ENCODE results near the gene DENND2C.

The DENND2C gene

DNA sequence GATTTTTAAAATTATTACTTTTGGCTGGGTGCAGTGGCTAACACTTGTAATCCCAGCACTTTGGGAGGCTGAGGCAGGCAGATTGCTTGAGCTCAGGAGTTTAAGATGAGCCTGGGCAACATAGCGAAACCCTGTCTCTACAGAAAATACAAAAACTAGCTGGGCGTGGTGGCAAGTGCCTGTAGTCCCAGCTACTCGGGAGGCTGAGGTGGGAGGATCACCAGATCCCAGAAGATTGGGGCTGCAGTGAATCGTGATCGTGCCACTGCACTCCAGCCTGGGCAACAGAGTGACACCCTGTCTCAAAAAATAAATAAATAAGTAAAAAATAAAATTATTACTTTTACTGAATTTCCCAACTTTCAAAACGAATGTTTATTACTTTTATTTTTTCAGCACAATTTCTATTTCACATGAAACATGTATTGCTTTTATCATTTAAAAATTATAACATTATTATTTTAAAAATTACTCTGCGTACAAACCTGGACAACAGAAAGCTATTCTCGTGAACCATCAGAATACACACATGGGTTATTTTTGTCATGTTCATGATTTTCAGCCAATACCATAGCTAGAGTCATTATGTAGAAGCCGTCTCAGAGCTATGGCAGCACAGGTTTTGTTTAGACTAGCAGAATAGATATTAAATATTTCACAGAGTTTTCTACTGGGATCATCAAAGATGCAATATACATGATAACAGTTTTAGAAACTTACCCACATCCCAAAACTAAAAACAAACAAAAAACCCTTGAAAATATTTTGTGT lies 24.9 kb upstream of the DENND2C start:
- Mint-ChIP-seq H3K4me3 (no peak overlapping the region), H3K36me3 (ENCODE audit: low read depth) (no peaks in the 10 kb centered on the region), H3K27me3 (peaks cover 17% of the 10 kb centered on the region), H3K4me1 (ENCODE audit: low read depth) (no peaks in the 10 kb centered on the region), H3K27ac (no peak overlapping the region), H3K9me3 (no peaks in the 10 kb centered on the region)

DNA sequence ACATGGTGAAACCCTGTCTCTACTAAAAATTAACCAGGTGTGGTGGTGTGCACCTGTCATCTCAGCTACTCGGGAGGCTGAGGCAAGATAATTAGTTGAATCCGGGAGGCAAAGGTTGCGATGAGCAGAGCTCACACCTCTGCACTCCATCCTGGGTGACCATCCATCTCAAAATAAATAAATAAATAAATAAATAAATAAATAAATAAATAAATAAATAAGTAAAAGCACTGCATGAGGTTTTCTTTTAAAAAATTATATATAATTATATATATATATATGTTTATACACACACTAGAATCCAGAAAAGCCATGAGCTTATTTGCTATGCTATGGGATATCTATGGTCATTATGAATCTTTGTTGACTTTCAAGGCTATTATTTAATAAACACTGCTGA lies 23.1 kb upstream of the DENND2C start:
- Mint-ChIP-seq H3K4me3 (no peak overlapping the region), H3K4me1 (ENCODE audit: low read depth) (no peaks in the 10 kb centered on the region), H3K36me3 (ENCODE audit: low read depth) (no peaks in the 10 kb centered on the region), H3K9me3 (no peaks in the 10 kb centered on the region), H3K27ac (no peak overlapping the region), H3K27me3 (peaks cover 28% of the 10 kb centered on the region)

DNA sequence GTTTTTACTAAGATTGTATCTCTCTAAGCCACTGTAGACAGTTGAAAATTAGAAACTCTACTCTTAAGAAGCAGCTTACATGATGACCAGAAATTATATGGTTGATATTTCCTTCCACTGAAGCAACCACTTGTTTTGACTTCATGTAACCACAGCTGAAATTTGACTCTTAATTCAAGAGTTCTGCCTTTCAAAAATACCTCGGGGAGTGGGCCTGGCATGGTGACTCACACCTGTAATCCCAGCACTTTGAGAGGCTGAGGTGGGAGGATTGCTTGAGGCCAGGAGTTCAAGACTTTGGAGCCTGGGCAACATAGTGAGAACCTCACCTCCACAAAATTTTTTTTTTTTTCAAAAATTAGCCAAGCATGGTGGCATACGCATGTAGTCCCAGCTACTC lies 21.2 kb upstream of the DENND2C start:
- no peak overlapping the region for H3K4me3 Mint-ChIP-seq
- H3K9me3 Mint-ChIP-seq, result no peaks in the 10 kb centered on the region
- H3K27me3 Mint-ChIP-seq, result peaks cover 36% of the 10 kb centered on the region
- H3K36me3 Mint-ChIP-seq (ENCODE audit: low read depth), result no peaks in the 10 kb centered on the region
- no peaks in the 10 kb centered on the region for H3K4me1 Mint-ChIP-seq (ENCODE audit: low read depth)
- no peak overlapping the region for H3K27ac Mint-ChIP-seq

DNA sequence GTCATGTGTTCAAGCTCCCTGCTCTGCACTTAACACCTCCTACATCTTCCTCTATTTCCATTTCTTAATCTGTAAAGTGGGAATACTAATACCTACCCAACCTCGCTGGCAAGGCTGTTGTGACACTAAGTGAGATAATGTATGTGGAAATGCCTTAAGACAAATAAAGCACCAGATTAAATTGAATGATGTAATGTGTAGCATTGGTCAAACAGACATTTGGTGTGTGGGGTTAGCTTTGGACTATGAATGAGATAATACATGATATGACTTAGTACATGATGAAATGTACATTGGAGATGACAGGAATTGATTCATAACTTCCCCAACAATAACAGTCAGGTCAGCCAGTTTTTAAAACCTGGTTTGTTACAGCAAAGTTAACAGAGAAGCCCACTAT lies 20.3 kb upstream of the DENND2C start:
- no peak overlapping the region for H3K27ac Mint-ChIP-seq

DNA sequence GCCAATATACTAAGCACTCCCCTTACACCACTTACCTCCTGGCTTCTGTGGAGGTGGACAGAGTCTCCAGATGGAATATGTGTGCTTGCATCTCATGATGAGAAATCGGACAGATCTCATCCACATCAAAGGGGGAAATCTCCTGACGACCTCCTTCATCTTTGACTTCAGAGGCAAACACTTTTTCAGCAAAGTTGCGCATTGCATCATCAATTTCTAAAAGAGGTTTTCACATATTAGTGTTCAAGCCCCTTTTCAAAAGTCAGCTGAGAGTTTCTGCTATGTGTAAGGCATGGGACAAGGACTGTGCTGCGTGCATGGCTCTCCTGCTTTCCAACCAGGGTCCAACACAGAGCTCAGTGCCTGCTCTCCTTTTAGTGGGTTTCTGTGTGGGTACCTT lies 18.7 kb upstream of the DENND2C start:
- Mint-ChIP-seq H3K4me3 (no peak overlapping the region), H3K27ac (no peak overlapping the region), H3K9me3 (no peaks in the 10 kb centered on the region), H3K27me3 (peaks cover 45% of the 10 kb centered on the region), H3K4me1 (ENCODE audit: low read depth) (no peaks in the 10 kb centered on the region), H3K36me3 (ENCODE audit: low read depth) (no peaks in the 10 kb centered on the region)

More for the DNA sequence above, 20.3 kb upstream of the DENND2C start:
- no peaks in the 10 kb centered on the region for H3K4me1 Mint-ChIP-seq (ENCODE audit: low read depth)
- peaks cover 42% of the 10 kb centered on the region for H3K27me3 Mint-ChIP-seq
- no peak overlapping the region for H3K4me3 Mint-ChIP-seq
- no peaks in the 10 kb centered on the region for H3K9me3 Mint-ChIP-seq
- no peaks in the 10 kb centered on the region for H3K36me3 Mint-ChIP-seq (ENCODE audit: low read depth)

DNA sequence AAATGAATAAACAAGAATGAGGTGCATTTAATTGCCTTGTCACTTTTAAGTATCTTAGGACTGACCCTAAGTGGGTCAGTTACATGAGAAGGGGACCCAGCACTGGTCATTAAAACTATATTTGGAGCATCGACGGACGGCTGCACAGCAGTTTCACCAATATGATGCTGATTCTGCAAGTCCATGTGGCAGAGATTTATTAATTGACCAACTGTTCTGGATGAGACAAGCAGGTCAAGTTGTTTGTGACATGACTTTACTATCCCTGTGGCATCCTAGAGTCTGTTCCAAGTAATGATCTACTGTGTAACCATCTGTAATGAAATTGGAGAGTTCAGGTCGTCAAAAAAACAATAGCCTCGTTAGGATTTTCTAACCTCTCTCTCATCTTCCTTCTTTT lies 16.0 kb upstream of the DENND2C start:
- Mint-ChIP-seq H3K4me3 (no peak overlapping the region), H3K36me3 (ENCODE audit: low read depth) (no peaks in the 10 kb centered on the region), H3K27ac (no peak overlapping the region), H3K9me3 (no peaks in the 10 kb centered on the region), H3K4me1 (ENCODE audit: low read depth) (no peaks in the 10 kb centered on the region), H3K27me3 (peaks cover 46% of the 10 kb centered on the region)

DNA sequence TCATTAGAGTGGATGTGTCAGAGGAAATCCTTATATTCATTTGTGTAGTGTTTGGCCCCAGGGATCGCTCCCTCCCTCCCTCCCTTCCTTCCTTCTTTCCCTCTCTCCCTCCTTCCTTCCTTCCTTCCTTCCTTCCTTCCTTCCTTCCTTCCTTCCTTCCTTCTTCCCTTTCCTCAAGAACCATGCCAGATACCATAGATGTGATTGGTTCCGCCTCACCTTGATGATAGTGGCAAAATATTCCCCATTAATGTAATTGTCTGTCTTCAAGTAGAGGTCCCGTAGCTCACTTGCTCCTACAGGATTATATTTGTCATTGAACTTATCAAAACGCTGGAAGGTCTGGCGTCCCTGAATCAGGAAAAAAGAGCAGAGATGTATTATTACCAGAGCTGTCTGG lies 7.8 kb upstream of the DENND2C start:
- peaks cover 36% of the 10 kb centered on the region for H3K27me3 Mint-ChIP-seq
- no peak overlapping the region for H3K27ac Mint-ChIP-seq
- no peaks in the 10 kb centered on the region for H3K36me3 Mint-ChIP-seq (ENCODE audit: low read depth)
- no peaks in the 10 kb centered on the region for H3K9me3 Mint-ChIP-seq
- no peak overlapping the region for H3K4me3 Mint-ChIP-seq
- H3K4me1 Mint-ChIP-seq (ENCODE audit: low read depth), result no peaks in the 10 kb centered on the region

DNA sequence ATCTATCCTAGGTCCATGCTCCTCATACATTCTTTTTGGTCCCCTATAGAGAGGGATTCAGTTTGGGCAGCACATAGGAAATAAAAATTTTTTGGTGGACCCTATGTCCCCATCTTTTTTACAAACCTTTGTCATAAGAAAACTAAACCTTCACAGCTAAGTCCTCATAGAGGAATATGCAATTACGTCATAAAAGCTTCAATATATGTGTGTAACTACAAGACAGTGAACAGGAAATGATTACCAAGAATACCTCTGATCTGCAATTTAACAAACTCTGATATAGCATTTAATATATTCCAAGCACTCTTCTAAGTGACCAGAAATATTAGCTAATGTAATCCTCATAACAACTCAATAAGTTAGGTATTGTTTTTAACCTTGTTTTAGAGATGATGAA lies 6.3 kb upstream of the DENND2C start:
- Mint-ChIP-seq H3K27me3 (peaks cover 36% of the 10 kb centered on the region), H3K36me3 (ENCODE audit: low read depth) (no peaks in the 10 kb centered on the region), H3K4me1 (ENCODE audit: low read depth) (peaks cover 3% of the 10 kb centered on the region), H3K4me3 (no peak overlapping the region), H3K9me3 (no peaks in the 10 kb centered on the region), H3K27ac (no peak overlapping the region)

DNA sequence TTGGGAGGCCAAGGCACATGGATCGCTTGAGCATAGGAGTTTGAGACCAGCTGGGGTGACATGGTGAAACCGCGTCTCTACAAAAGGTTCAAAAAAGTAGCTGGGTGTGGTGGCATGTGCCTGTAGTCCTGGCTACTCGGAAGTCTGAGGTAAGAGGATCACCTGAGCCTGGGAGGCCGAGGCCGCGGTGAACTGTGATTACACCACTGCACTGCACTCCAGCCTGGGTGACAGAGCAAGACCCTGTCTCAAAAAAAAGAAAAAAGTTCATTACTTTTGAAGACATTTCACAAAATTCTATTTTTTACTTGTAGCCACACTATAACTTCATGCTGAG lies 2.1 kb upstream of the DENND2C start:
- H3K27me3 Mint-ChIP-seq, result peaks cover 32% of the 10 kb centered on the region
- H3K36me3 Mint-ChIP-seq (ENCODE audit: low read depth), result no peaks in the 10 kb centered on the region
- H3K4me3 Mint-ChIP-seq, result no peak overlapping the region
- H3K9me3 Mint-ChIP-seq, result no peaks in the 10 kb centered on the region
- no peak overlapping the region for H3K27ac Mint-ChIP-seq
- peaks cover 12% of the 10 kb centered on the region for H3K4me1 Mint-ChIP-seq (ENCODE audit: low read depth)

DNA sequence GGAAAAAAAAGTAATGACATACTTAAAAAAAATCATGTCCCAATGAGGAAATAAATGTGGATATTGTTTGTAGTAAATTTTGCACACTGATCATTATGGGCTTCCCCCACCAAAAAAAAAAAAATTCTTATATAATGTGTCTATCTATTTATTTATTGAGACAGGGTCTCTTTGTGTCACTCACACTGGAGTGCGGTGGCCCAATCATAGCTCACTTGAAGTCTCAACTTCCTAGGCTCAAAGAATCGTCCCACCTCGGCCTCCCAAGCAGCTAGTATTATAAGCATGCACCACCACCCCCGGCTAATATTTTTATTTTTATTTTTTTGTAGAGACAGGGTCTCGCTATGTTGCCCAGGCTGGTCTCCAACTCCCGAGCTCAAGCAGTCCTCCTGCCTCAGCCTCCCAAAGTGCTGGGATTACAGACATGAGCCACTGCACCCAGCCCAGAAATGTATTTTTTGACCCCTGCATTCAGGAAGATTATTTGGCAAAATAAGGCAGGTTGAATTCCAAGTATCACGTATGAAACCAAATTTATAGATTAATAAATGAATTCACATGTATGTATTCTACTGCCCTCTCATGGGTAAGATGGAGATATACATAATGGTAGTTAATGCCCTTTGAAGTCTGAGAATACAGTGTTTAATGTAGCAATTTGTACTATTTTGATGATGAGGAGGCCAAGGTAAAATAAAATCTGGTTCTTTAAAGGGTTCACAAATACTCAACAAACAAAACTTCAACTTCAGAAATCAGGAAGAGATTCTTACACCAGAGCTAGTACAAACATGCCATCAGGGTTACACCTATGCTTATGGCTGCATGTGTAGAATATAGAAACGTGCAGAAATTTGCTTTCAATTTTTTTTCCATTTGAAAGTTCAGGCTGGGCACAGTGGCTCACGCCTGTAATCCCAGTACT lies 1.4 kb upstream of the DENND2C start:
- Mint-ChIP-seq H3K4me1 (ENCODE audit: low read depth) (peaks cover 12% of the 10 kb centered on the region), H3K27me3 (peaks cover 29% of the 10 kb centered on the region), H3K4me3 (no peak overlapping the region), H3K36me3 (ENCODE audit: low read depth) (no peaks in the 10 kb centered on the region), H3K9me3 (no peaks in the 10 kb centered on the region), H3K27ac (no peak overlapping the region)

DNA sequence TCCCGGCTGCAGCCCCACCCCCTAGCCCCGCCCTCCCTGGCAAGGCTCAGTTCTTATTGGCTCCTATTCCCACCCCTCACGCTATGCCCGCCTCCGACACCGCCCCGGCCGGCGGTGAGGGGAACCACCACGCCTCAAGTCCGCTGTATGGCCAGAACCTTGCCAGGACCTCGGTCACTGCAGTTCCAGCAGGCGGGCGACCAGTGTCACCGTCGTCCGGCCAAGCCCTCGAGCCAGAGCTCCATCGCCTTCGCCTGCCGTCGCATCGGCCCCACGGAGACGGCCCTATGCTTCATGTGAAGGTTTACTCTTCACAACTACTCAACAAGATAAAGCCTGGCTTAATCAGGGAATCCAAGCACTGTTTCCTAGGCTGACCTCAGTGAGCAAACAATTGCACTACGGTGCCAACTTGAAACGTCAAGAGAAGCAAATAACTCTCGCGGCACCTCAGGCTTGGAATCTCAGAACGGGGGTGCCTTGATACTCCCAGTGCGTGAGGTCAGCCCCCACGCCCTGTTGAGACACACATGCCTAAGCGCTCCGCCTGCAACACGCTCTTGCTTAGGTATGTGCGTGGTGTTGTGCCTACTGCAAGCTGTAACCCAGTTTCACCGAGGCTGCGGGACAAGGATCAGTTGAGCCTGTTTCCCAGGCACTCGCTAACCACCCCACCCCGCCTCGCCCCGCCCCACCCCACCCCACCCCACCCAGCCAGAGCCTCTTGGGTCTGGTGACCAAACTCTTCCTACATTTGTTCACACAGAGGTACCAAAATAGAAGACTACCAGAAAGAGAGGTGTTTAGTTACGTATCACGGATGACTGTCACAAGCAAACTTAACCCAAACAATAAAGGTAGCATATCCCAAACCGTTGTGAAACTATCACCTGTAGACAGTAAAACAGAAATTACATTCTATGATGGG lies 498 bp upstream of the DENND2C start:
- H3K27ac Mint-ChIP-seq, result no peak overlapping the region
- H3K4me1 Mint-ChIP-seq (ENCODE audit: low read depth), result peaks cover 12% of the 10 kb centered on the region
- H3K9me3 Mint-ChIP-seq, result no peaks in the 10 kb centered on the region
- no peaks in the 10 kb centered on the region for H3K36me3 Mint-ChIP-seq (ENCODE audit: low read depth)
- peak overlapping the region; percentile 87 for H3K4me3 Mint-ChIP-seq
- peaks cover 27% of the 10 kb centered on the region for H3K27me3 Mint-ChIP-seq

DNA sequence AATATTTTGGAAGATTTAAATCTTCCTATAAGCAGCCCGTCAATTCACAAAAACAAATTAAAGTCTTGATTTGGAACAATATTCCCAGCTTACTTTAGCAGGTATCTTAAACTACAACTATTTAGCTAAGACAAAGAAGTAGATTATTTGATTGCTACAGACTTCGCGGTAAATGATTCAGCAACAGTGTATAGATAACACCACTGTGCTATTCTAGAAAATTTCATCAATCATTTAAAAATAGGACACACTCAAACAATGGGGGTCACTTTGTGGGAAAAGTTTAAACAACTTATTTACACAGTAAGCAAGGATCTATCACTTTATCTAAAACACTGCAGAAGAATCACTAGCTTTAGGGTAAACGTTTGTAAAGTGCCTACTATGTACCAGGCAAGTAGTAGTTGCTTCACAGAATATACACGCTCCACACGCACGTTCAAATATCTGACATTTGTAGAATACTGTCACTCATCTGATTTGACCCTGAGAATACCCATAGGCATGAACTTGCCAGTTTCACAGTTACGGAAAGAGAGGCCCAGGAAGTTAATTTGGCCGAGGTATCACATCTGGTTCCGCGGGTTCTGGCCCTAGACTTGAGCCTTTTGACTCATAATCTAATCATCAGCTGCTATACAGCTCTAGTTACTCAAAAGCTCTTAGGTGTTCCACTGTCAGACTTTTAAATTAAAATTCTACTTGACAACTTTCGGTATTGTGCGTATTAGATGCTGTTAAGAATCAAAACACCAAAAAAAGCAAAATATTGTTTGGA lies 876 bp downstream of the DENND2C start:
- Mint-ChIP-seq H3K4me1 (ENCODE audit: low read depth) (peaks cover 12% of the 10 kb centered on the region), H3K27ac (no peak overlapping the region), H3K9me3 (no peaks in the 10 kb centered on the region), H3K4me3 (peak overlapping the region; percentile 87), H3K27me3 (peaks cover 25% of the 10 kb centered on the region), H3K36me3 (ENCODE audit: low read depth) (no peaks in the 10 kb centered on the region)

DNA sequence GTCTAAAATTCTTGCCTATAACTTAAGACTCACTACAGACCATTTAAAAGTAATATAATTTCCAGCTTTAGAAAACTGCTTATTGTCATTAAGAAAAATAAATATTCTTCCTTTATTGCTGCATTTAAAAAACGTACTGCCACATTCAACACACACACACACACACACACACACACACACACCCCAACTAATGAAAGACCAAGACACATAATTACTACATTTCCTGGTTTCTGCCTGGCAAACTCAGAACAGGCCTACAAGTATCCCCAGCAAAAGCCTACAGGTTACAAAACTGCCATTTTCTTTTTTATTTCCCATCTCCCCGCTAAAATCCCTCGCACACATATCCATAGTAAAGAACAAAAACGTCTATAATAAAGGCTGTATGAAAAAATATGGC lies 1.5 kb downstream of the DENND2C start:
- no peaks in the 10 kb centered on the region for H3K36me3 Mint-ChIP-seq (ENCODE audit: low read depth)
- peaks cover 23% of the 10 kb centered on the region for H3K27me3 Mint-ChIP-seq
- no peak overlapping the region for H3K27ac Mint-ChIP-seq
- H3K4me3 Mint-ChIP-seq, result no peak overlapping the region
- no peaks in the 10 kb centered on the region for H3K9me3 Mint-ChIP-seq
- peaks cover 12% of the 10 kb centered on the region for H3K4me1 Mint-ChIP-seq (ENCODE audit: low read depth)

DNA sequence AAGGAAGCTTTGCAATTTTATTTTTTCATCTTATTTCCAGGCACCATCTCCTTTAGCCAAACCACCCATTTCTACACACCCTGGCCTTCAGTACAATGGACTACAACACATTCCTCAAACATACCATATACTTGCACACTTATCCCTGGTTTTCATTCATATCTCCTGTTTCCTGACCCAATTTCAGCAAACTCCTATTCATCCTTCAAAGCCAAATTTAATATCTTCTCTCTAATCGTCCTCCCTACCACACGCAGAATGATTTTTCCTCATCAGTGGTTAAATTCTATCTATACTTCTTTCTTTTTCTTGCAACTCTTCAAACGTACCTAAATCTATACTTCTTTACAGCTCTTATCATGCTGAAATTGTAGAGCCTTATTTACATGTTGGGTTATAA lies 2.9 kb downstream of the DENND2C start:
- no peaks in the 10 kb centered on the region for H3K36me3 Mint-ChIP-seq (ENCODE audit: low read depth)
- peaks cover 21% of the 10 kb centered on the region for H3K27me3 Mint-ChIP-seq
- peaks cover 12% of the 10 kb centered on the region for H3K4me1 Mint-ChIP-seq (ENCODE audit: low read depth)
- no peaks in the 10 kb centered on the region for H3K9me3 Mint-ChIP-seq
- H3K27ac Mint-ChIP-seq, result no peak overlapping the region
- no peak overlapping the region for H3K4me3 Mint-ChIP-seq
